ENCODE results near the gene NCKAP5.

GRCh38 chr2:132623096-132623839 lies 945.0 kb downstream of the NCKAP5 start:
- no peak for TF ChIP-seq POLR2AphosphoS5 (IDR thresholded peaks at IDR 0.05; ENCODE audit: low read depth, low read length)
- TF ChIP-seq REST (IDR thresholded peaks at IDR 0.05; ENCODE audit: insufficient read depth in 1 of 2, low read depth in 2 of 2, low read length in 2 of 2): no peak
- TF ChIP-seq SIN3A (IDR thresholded peaks at IDR 0.05; ENCODE audit: borderline replicate concordance, insufficient read depth, low read length): no peak

Data from PFSK-1 (cell line).